Measurements from ENCODE around the gene BOD1.

DNA sequence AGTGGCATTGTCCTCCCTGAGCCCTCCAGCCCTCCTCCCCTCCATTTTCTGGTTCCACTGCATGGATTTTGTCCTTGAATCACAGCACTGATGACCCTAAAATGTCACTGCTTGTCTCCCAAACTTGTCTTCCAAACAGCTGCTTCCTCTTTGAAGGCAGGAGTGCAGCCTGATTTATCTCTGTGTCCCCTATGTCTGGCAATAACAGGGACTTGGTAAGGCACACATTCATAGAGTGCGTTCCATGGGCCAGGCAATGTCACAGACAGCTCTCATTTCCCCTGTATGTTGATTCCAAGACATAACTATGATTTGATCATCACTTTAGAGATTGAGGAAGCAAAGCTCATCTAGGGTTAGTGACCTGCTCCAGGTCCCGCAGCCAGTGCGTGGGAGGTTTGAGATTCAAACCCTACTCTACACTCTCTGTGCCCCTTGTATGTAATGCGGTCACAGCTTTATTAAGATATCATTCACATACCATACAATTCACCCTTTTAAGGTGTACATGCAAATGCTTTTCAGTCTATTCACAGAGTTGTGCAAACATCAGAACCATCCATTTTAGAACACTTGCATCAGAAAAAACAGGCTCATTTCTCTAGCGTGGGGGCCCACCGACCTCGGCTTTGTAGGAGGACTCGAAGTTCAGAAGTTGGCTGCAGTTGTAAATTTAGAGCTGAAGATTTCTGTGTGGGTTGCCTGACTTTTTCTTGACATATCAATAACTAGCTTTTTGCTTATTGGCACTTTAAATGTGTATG lies 28.4 kb upstream of the BOD1 start:
- TF ChIP-seq CTCF (conservative IDR thresholded peaks at IDR 0.05; ENCODE audit: low read depth, low read length) (no peak), EZH2 (IDR thresholded peaks at IDR 0.05; ENCODE audit: borderline replicate concordance, low read depth, low read length, poor library complexity, severe bottlenecking) (no peak)

Measured in A673 (cell line).